Endothelial cell of umbilical vein (primary cell): Measurements from ENCODE around the gene RRM2. TPM values are rescaled to one million over a fixed set of nuclear protein-coding genes. Genes with fewer than 3 reads are reported as not detected.

ENCODE experiments used
- BruUV-seq: library from RNA; stranded (reverse); fragments of 400-500 nt; replicated peaks from 2 replicates; lab custom pipeline; 2021; lab: Mats Ljungman, UMichigan
- CTCF ChIA-PET: fragments of 300-600, 350-600 bp; sonication (Branson Sonifier 250); formaldehyde crosslinking; loops from one replicate; lab custom pipeline; 2021; ENCODE audit warnings: antibody characterized with exemption, inconsistent platforms; lab: Charles Lee
- POLR2A ChIA-PET: fragments of 300-600, 350-600 bp; sonication (Branson Sonifier 250); formaldehyde crosslinking; loops from one replicate; lab custom pipeline; 2021; ENCODE audit warnings: antibody characterized with exemption, inconsistent platforms; lab: Charles Lee
- DNase-seq: peaks from one replicate; pipeline ENCODE4 v3.0.0-alpha.2; 2011; ENCODE audit warnings: low read depth, low spot score
- FAIRE-seq: peaks from 2 replicates; lab custom pipeline; 2011; peaks lifted over from hg19 to GRCh38; lab: Jason Lieb, UNC
- H2AFZ ChIP-seq: 2 replicates; pipeline ENCODE4 v1.6.0; 2012; ENCODE audit warnings: low read depth, low read length, control low read depth, inconsistent platforms
- H3K27ac ChIP-seq: 2 replicates; pipeline ENCODE4 v1.5.1; 2011; ENCODE audit warnings: low read depth, mild to moderate bottlenecking, control low read depth, low read length, moderate library complexity; ENCODE audit not compliant: insufficient read depth
- H3K27me3 ChIP-seq, 2 experiments: 2 replicates each; pipeline versions ENCODE4 v1.6.0 to v1.6.1; 2011; ENCODE audit warnings: low read length in 2 of 2, mixed read lengths in 1 of 2; ENCODE audit not compliant: control insufficient read depth in 2 of 2, insufficient read depth in 2 of 2
- H3K36me3 ChIP-seq, 2 experiments: 2 replicates in 1 of 2; 3 replicates in 1 of 2; pipeline ENCODE4 v1.5.1; 2011; ENCODE audit warnings: low read length in 2 of 2, mild to moderate bottlenecking in 1 of 2, moderate library complexity in 1 of 2; ENCODE audit not compliant: control insufficient read depth in 2 of 2, insufficient read depth in 2 of 2; ENCODE audit errors: extremely low read depth in 1 of 2
- H3K4me1 ChIP-seq: 3 replicates; pipeline ENCODE4 v1.5.1; 2011; ENCODE audit warnings: mild to moderate bottlenecking, low read length; ENCODE audit not compliant: control insufficient read depth, insufficient read depth; ENCODE audit errors: extremely low read depth
- H3K4me2 ChIP-seq: 2 replicates; pipeline ENCODE4 v1.6.1; 2011; ENCODE audit warnings: low read length, control low read depth, mixed read lengths; ENCODE audit not compliant: insufficient read depth
- H3K4me3 ChIP-seq, 3 experiments: fragments of 200-600 bp in 1 of 3; sonication (generic), shearing (Covaris generic) in 1 of 3; replicated peaks in 1 of 3; 2 replicates each; pipeline ENCODE4 v1.5.1; 2011 to 2016; ENCODE audit warnings: control low read depth in 3 of 3, low read length in 3 of 3, mild to moderate bottlenecking in 2 of 3, inconsistent platforms in 1 of 3, low read depth in 1 of 3, moderate library complexity in 1 of 3; ENCODE audit not compliant: insufficient read depth in 1 of 3
- H3K79me2 ChIP-seq: 2 replicates; pipeline ENCODE4 v1.6.0; 2012; ENCODE audit warnings: low read length, inconsistent platforms; ENCODE audit not compliant: control insufficient read depth, insufficient read depth
- H3K9ac ChIP-seq: replicated peaks from 2 replicates; pipeline ENCODE3; 2011; ENCODE audit warnings: low read length, control low read depth; ENCODE audit not compliant: insufficient read depth; ENCODE audit errors: extremely low read depth
- H3K9me1 ChIP-seq: replicated peaks from 3 replicates; pipeline ENCODE4 v1.6.0; 2011; ENCODE audit warnings: mild to moderate bottlenecking, low read length; ENCODE audit not compliant: control insufficient read depth, insufficient read depth; ENCODE audit errors: extremely low read depth
- H3K9me3 ChIP-seq: replicated peaks from 2 replicates; pipeline ENCODE4 v1.5.1; 2012; ENCODE audit warnings: low read length, inconsistent platforms; ENCODE audit not compliant: control insufficient read depth, insufficient read depth
- H4K20me1 ChIP-seq: replicated peaks from 2 replicates; pipeline ENCODE3; 2011; ENCODE audit warnings: mild to moderate bottlenecking, low read length; ENCODE audit not compliant: control insufficient read depth, insufficient read depth; ENCODE audit errors: extremely low read depth
- EZH2 ChIP-seq: IDR thresholded peaks from 2 replicates; pipeline ENCODE4 v1.6.1; 2012; ENCODE audit warnings: borderline replicate concordance, low read depth, mild to moderate bottlenecking, moderate library complexity, low read length, inconsistent platforms; ENCODE audit not compliant: severe bottlenecking
- FOS ChIP-seq: IDR thresholded peaks from 2 replicates; pipeline ENCODE4 v1.6.1; 2011; ENCODE audit warnings: mild to moderate bottlenecking, low read length, moderate library complexity, borderline replicate concordance; ENCODE audit not compliant: insufficient read depth
- GATA2 ChIP-seq: IDR thresholded peaks from 2 replicates; pipeline ENCODE4 v1.7.0; 2011; ENCODE audit warnings: low read depth, mild to moderate bottlenecking, moderate library complexity, mixed read lengths, low read length; ENCODE audit not compliant: insufficient read length, insufficient read depth
- JUN ChIP-seq: IDR thresholded peaks from 2 replicates; pipeline ENCODE4 v1.6.1; 2011; ENCODE audit warnings: borderline replicate concordance, low read depth; ENCODE audit not compliant: insufficient read length, insufficient read depth
- MYC ChIP-seq: IDR thresholded peaks from one replicate; pipeline ENCODE4 v1.6.1; 2011; ENCODE audit warnings: mild to moderate bottlenecking, low read depth, low read length
- POLR2A ChIP-seq: IDR thresholded peaks from 2 replicates; pipeline ENCODE4 v1.6.1; 2012; ENCODE audit warnings: low read depth, mild to moderate bottlenecking, control low read depth, low read length
- POLR2AphosphoS5 ChIP-seq: IDR thresholded peaks from 2 replicates; pipeline ENCODE4 v1.6.1; 2012; ENCODE audit warnings: low read depth, mild to moderate bottlenecking, control low read depth, low read length, moderate library complexity; ENCODE audit not compliant: insufficient read depth
- dilution Hi-C: fragments of 300-500 bp; cut with MboI; formaldehyde crosslinking; loops from one replicate; pipeline ENCODE4 v1.15.0; 2019; ENCODE audit warnings: low sequenced_read_pairs; ENCODE audit not compliant: extremely low pct_ligation_motif_present
- intact Hi-C: fragments of 100-400 bp; cut with micrococcal nuclease; formaldehyde crosslinking; loops from one replicate; pipeline ENCODE4 v1.10.0; 2022
- polyA plus RNA-seq, 4 experiments: library from polyadenylated mRNA; depleted of rRNA in 3 of 4; stranded (reverse) in 3 of 4; unstranded in 1 of 4; fragments of >200 nt; gene quantifications; 2 replicates each; pipeline versions ENCODE4 v1.2.1 to v1.2.3, GENCODE V29; 2011 to 2012; ENCODE audit warnings: missing spikeins in 1 of 4
- total RNA-seq: library from RNA; stranded (reverse); gene quantifications from 2 replicates; pipeline ENCODE4 v1.2.3, GENCODE V29; 2021
- TF ChIP-seq, protein P1 (sequence below), 2 donors: IDR thresholded peaks; 1 replicate in 1 of 2; 2 replicates in 1 of 2; pipeline ENCODE4 v1.5.1; 2011; ENCODE audit warnings: low read length in 2 of 2, mild to moderate bottlenecking in 2 of 2, moderate library complexity in 2 of 2, control low read depth in 1 of 2, inconsistent platforms in 1 of 2, low read depth in 1 of 2; ENCODE audit not compliant: insufficient read depth in 1 of 2; ENCODE audit errors: extremely low read depth in 1 of 2
- TF ChIP-seq, protein P2 (sequence below): IDR thresholded peaks from 2 replicates; pipeline ENCODE4 v1.6.1; 2011; ENCODE audit not compliant: insufficient read depth, insufficient read length

Gene RRM2
- total and polyA plus RNA-seq, 2 donors (not counting 3 experiments of a cell fraction or from before 2014, with no cell fraction given), result 40.9 to 246 TPM

DNA sequence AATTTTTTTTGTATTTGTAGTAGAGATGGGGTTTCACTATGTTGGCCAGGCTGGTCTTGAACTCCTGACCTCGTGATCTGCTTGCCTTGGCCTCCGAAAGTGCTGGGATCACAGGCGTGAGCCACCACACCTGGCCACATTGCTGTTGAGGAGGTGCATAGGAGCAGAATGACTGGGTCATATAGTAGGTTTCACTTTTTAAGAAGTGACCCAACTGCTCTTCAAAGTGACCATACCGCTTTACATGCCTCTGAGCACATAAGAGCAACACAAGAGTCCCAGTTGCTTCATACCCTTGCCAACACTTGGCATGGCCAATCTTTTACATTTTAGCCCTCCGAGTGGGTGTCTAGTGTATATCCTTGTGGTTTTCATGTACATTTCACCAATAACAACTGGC lies 28.9 kb downstream of the RRM2 start:
- H3K36me3 ChIP-seq, result no peaks in the 10 kb centered on the region
- dilution Hi-C loops, result no loop called here

More for the DNA sequence above, 28.9 kb downstream of the RRM2 start:
- Histone ChIP-seq H4K20me1 (no peaks in the 10 kb centered on the region), H3K27me3 (no peaks in the 10 kb centered on the region), H3K9me3 (no peaks in the 10 kb centered on the region), H3K4me3 (no peak overlapping the region), H3K4me2 (no peak overlapping the region), H3K27ac (no peak overlapping the region), H3K79me2 (no peaks in the 10 kb centered on the region), H3K9ac (no peak overlapping the region), H2AFZ (no peak overlapping the region), H3K9me1 (no peaks in the 10 kb centered on the region), H3K4me1 (no peaks in the 10 kb centered on the region)
- POLR2A ChIA-PET, result no interaction called here
- BruUV-seq, result no TSS peak
- TF ChIP-seq, protein P1, sequence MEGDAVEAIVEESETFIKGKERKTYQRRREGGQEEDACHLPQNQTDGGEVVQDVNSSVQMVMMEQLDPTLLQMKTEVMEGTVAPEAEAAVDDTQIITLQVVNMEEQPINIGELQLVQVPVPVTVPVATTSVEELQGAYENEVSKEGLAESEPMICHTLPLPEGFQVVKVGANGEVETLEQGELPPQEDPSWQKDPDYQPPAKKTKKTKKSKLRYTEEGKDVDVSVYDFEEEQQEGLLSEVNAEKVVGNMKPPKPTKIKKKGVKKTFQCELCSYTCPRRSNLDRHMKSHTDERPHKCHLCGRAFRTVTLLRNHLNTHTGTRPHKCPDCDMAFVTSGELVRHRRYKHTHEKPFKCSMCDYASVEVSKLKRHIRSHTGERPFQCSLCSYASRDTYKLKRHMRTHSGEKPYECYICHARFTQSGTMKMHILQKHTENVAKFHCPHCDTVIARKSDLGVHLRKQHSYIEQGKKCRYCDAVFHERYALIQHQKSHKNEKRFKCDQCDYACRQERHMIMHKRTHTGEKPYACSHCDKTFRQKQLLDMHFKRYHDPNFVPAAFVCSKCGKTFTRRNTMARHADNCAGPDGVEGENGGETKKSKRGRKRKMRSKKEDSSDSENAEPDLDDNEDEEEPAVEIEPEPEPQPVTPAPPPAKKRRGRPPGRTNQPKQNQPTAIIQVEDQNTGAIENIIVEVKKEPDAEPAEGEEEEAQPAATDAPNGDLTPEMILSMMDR (IDR thresholded peaks at IDR 0.05; ENCODE audit: extremely low read depth in 1 of 2, insufficient read depth in 1 of 2, low read depth in 1 of 2, low read length in 2 of 2), result no peak
- TF ChIP-seq MYC (no peak), JUN (no peak), FOS (no peak), EZH2 (no peak), GATA2 (no peak), POLR2A (no peak), POLR2AphosphoS5 (no peak)
- TF ChIP-seq, protein P2, sequence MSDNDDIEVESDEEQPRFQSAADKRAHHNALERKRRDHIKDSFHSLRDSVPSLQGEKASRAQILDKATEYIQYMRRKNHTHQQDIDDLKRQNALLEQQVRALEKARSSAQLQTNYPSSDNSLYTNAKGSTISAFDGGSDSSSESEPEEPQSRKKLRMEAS, result no peak
- FAIRE-seq, result no peak
- CTCF ChIA-PET, result no interaction called here
- intact Hi-C loops, result no loop called here
- no peak for DNase-seq
